T-helper 22 cell (primary cell): ENCODE results near the gene NHLRC4.
"Not testable (repeated sequence)": the region's sequence is repeated elsewhere in the genome, so short reads cannot be mapped to it uniquely, and the experiment has no call there.

ENCODE experiments used
- DNase-seq: peaks from one replicate; pipeline ENCODE4 v3.0.0-alpha.2; 2020; ENCODE audit warnings: low read depth

The NHLRC4 gene

GRCh38 chr16:597655-598054, 30.9 kb downstream of the NHLRC4 start:
- not testable (repeated sequence) for DNase-seq

- DNase-seq = no peak
Observed at GRCh38 chr16:598823-599739, 32.3 kb downstream of the NHLRC4 start.

- no peak for DNase-seq
Observed at GRCh38 chr16:600781-601180, 34.0 kb downstream of the NHLRC4 start.

GRCh38 chr16:603933-604332, 37.1 kb downstream of the NHLRC4 start:
- no peak for DNase-seq

GRCh38 chr16:606656-607307, 40.0 kb downstream of the NHLRC4 start:
- no peak for DNase-seq

GRCh38 chr16:608019-608418, 41.2 kb downstream of the NHLRC4 start:
- DNase-seq = no peak

- no peak for DNase-seq
Observed at GRCh38 chr16:609316-609715, 42.5 kb downstream of the NHLRC4 start.

GRCh38 chr16:609984-610383, 43.2 kb downstream of the NHLRC4 start:
- DNase-seq = no peak

GRCh38 chr16:610513-611381, 43.9 kb downstream of the NHLRC4 start:
- peak; percentile 17 for DNase-seq

- no peak for DNase-seq
Observed at GRCh38 chr16:615122-615521, 48.3 kb downstream of the NHLRC4 start.

- no peak for DNase-seq
Observed at GRCh38 chr16:616733-617586, 50.2 kb downstream of the NHLRC4 start.

GRCh38 chr16:617855-618254, 51.0 kb downstream of the NHLRC4 start:
- no peak for DNase-seq
